Urinary bladder (tissue), 4 donors: ENCODE measurements around the gene RPA3. TPM values are rescaled to one million over a fixed set of nuclear protein-coding genes. Genes with fewer than 3 reads are reported as not detected.
"Not testable (repeated sequence)": the region's sequence is repeated elsewhere in the genome, so short reads cannot be mapped to it uniquely, and the experiment has no call there.

Experiments
- DNase-seq: peaks from one replicate; pipeline ENCODE4 v3.0.0-alpha.2; 2015; ENCODE audit errors: extremely low spot score
- H3K27ac ChIP-seq: one replicate; pipeline ENCODE4 v1.5.1; 2013; ENCODE audit warnings: low read depth, mild to moderate bottlenecking, moderate library complexity
- H3K36me3 ChIP-seq: one replicate; pipeline ENCODE4 v1.6.1; 2013; ENCODE audit warnings: mild to moderate bottlenecking, moderate library complexity; ENCODE audit not compliant: insufficient read depth
- H3K4me1 ChIP-seq: one replicate; pipeline ENCODE4 v1.6.1; 2013; ENCODE audit warnings: mild to moderate bottlenecking, moderate library complexity; ENCODE audit not compliant: insufficient read depth
- H3K4me3 ChIP-seq: one replicate; pipeline ENCODE4 v1.5.1; 2013; ENCODE audit warnings: low read depth, low read length
- WGBS: extraction: QIAGEN DNeasy Blood & Tissue Kit; methylation state at CpG from one replicate; pipeline ENCODE4 v1.1.7; 2013; 5-methylcytosine and 5-hydroxymethylcytosine counted together
- polyA plus RNA-seq: library from polyadenylated mRNA; stranded (reverse); fragments of 200-250 nt; gene quantifications from one replicate; pipeline ENCODE4 v1.2.3, GENCODE V29; 2013
- total RNA-seq: library from RNA; depleted of rRNA; stranded (reverse); fragments of >200 nt; gene quantifications from one replicate; pipeline ENCODE4 v1.2.3, GENCODE V29; 2014
- donor health status: healthy with polysubstance abuse.
- donor health status: healthy.

The RPA3 gene
- total and polyA plus RNA-seq, 2 donors: 18.3 to 21.6 TPM

DNA sequence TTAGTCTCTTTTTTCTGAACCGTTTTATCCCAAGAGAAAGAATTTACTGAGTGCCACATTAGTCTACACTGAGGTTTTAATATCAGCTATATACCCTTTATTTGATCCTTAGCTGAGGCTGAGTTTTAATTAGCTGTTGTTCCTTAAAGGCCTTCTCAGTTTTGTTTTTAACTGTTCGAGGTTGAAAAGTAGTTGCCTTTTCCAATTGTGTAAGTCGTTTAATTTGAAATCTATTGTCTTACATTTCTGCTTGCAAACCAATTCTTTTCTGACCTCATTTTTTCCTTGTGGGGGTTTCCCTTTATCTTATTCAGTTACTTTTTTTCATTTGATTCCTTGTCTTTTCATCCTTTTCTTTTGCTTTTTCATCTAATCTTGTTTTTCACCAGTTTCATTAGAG is 47.0 kb downstream of the RPA3 start:
- 71% methylated on average over 3 of the region's 3 CpGs for WGBS
- H3K4me1 ChIP-seq: no peaks in the 10 kb centered on the region
- no peak overlapping the region for H3K27ac ChIP-seq
- DNase-seq: no peak
- no peaks in the 10 kb centered on the region for H3K36me3 ChIP-seq
- H3K4me3 ChIP-seq: no peak overlapping the region

DNA sequence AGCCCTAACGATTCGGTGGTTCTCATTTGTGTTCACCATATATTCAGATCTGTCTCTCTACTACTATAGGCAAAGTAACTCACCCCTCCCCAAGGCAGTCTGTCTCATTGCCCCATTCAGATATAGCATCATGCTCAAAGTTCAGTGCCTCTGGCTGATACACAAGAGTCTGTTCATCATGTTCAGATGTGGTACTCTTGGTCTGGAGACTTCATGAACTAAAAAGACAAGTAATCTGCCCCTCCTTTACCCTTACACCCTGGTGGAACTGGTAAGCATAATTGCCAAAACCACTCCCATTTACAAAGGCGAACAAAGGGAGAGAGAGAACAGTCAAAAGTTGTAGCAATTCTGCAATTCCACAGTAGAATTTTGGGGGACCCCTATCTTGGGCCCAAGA is 47.9 kb downstream of the RPA3 start:
- 88% methylated on average over 3 of the region's 3 CpGs for WGBS
- H3K4me1 ChIP-seq: no peaks in the 10 kb centered on the region
- no peak overlapping the region for H3K4me3 ChIP-seq
- H3K36me3 ChIP-seq: no peaks in the 10 kb centered on the region
- DNase-seq: no peak
- H3K27ac ChIP-seq: no peak overlapping the region

DNA sequence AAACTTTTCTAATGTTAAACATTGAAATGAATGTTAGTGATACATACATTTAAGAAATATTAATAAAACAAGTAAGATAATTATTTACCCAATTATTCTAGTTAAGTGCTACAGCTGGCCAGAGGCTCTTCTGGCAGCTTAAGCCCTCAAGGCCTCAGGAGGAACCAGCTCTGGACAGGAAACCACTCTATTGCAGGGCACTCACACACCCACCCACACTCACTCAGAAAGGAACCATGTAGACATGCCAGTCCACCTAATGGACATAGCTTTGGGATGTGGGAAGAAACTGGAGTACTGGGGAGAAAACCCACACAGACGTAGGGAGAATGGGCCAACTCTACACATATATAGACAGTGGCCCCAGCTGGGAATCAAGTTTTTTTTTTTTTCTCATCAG is 49.7 kb downstream of the RPA3 start:
- 98% methylated on average over 1 of the region's 1 CpG for WGBS
- Histone ChIP-seq H3K4me3 (no peak overlapping the region), H3K27ac (no peak overlapping the region), H3K36me3 (no peaks in the 10 kb centered on the region), H3K4me1 (no peaks in the 10 kb centered on the region)
- DNase-seq: no peak

DNA sequence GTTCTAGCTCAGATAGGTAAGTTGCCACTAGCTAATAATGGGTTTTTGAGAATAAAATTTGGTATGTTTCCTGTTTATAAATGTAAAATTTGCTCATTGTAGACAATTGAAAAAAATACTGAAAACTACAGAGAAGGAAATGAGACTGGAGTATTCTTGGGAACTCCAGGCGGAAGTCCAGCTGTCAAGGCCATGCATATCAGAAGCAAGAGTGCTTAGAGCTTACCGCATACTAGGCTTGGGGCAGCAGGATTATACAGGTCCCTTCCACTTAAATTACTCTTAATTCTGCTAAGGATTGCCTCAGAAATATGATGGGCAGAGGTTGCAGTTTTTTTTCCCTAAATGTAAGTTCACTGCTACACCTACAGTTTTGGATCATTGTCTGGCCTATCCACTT is 51.2 kb downstream of the RPA3 start:
- H3K4me3 ChIP-seq: no peak overlapping the region
- no peaks in the 10 kb centered on the region for H3K4me1 ChIP-seq
- DNase-seq: no peak
- H3K36me3 ChIP-seq: no peaks in the 10 kb centered on the region
- WGBS: 89% methylated on average over 2 of the region's 2 CpGs
- H3K27ac ChIP-seq: no peak overlapping the region

DNA sequence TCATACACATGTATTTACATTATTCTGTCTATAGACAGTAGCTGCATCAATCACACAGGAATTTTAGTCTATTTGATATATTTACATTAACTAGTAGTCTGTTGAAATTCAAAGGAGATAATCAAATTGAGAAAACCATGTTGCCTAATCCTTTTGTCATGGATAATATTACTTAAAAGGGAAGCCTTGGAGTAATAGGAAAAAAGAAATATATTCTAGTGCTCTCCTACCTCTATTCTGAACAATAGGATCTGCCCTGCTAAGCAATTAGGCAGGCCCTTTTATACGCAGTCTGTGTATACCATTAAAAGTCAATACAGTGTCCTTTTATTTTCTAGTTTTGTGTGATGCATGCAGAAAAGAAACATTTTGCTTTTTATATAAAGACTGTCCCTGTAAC is 53.4 kb downstream of the RPA3 start:
- no peaks in the 10 kb centered on the region for H3K36me3 ChIP-seq
- no peak overlapping the region for H3K4me3 ChIP-seq
- DNase-seq: no peak
- WGBS: 89% methylated on average over 1 of the region's 1 CpG
- no peak overlapping the region for H3K27ac ChIP-seq
- no peaks in the 10 kb centered on the region for H3K4me1 ChIP-seq

DNA sequence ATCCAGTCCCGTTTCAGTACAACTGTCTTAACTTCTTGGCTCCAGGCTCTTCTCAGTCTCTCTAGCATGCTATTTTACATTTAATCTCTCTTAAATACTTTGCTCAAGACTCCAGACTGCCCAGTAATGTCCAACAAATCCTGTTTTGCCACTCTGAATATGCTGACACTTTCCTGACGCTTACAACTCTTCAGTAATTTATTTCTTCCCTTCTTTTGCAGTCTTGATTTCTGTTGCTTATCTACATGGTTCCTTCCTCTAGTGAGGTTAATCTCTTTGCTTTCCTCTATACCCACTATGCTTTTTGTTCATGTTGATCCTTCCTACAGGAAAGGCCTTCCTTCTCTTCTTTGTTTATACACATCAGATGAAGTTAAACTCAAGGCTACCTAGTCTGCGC is 54.1 kb downstream of the RPA3 start:
- 63% methylated on average over 3 of the region's 3 CpGs for WGBS
- Histone ChIP-seq H3K4me3 (no peak overlapping the region), H3K27ac (no peak overlapping the region), H3K4me1 (no peaks in the 10 kb centered on the region), H3K36me3 (no peaks in the 10 kb centered on the region)
- no peak for DNase-seq

DNA sequence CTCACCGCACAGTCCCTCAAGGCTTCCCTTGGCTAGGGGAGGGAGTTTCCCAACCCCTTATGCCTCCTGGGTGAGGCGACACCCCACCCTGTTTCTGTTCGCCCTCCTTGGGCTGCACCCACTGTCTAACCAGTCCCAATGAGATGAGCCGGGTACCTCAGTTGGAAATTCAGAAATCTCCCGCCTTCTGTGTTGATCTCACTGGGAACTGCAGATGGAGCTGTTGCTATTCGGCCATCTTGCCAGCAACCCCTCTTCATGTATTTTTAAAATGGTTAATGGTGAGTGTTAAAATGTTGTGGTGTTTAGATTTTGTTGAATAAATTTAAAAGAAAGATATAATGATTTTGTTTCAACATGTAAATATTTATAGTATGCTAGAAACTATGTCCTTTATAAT is 55.9 kb downstream of the RPA3 start:
- Histone ChIP-seq H3K4me1 (no peaks in the 10 kb centered on the region), H3K27ac (no peak overlapping the region)
- whole genome bisulfite sequencing: 86% methylated on average over 6 of the region's 6 CpGs

DNA sequence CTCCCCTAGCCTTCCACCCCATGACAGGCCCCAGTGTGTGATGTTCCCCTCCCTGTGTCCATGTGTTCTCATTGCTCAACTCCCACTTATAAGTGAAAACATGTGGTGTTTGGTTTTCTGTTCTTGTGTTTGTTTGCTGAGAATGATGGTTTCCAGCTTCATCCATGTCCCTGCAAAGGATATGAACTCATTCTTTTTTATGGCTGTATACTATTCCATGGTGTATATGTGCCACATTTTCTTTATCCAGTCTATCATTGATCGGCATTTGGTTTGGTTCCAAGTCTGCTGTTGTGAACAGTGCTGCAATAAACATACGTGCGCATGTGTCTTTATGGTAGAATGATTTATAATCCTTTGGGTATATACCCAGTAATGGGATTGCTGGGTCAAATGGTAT is 61.9 kb downstream of the RPA3 start:
- DNase-seq, H3K4me3 ChIP-seq, H3K27ac ChIP-seq, H3K36me3 ChIP-seq, H3K4me1 ChIP-seq: not testable (repeated sequence)
- 98% methylated on average over 3 of the region's 3 CpGs for WGBS

More for the DNA sequence above, 55.9 kb downstream of the RPA3 start:
- DNase-seq: no peak
- Histone ChIP-seq H3K4me3 (no peak overlapping the region), H3K36me3 (no peaks in the 10 kb centered on the region)

DNA sequence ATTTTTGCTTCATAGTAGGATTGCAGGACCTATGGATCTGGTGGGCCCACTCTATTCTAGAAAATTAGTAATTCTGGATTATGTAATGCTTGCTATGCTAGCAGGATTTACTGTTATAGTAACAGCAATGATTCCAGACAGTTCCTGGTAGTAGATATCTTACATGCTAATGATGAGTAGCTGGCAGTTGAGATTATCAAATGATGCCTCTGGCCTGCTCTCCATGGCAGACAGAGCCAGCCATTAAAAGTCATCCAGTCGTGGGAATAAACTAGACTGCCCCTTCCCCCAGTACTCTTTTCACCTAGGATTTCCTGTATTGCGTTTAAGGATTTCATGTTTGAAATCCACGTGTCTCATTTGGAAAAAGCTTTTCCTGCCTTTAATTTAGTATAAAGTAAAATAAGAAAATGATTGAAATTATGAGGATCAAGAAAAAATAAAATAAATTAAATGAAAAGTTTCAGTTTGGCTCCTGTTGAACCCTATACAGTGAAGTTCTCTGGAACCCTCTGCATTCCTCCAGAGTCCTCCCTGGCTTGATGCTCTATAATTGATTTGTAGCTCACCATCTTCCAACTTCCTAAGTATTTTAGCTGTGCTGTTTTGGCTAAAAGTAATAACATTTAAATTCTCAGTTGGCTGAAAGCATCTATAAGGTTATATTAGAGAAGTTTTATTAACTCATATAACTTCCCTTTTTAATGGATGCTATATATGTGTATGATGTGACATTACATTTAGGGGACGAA is 63.3 kb downstream of the RPA3 start:
- no peak for DNase-seq
- WGBS: 58% methylated on average over 4 of the region's 4 CpGs

DNA sequence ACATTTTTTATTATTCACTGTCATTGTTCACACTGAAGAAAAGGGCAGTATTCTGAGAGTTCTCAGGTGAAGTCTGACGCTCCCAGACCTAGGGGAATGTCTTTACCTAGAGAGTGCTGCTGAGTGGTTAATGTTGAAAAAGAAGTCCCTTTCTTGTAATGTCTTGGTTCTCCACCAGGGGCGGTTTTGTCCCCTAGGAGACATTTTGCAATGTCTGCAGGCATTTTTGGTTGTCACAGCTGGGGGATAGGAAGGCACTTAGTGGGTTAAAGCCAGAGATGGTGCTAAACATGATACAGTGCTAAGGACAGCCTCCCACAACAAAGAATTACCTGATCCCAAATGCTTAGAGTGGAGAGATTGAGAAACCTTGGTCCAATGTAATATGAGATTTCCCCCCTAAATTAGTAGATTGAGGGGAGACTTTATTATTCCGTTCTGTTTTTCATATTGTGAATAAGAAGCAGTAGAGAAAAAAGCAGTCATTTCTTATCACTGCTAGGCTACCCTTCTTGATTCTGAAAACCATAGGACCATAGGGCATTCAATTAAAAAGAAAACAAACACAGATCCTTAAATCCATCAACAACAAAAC is 64.7 kb downstream of the RPA3 start:
- Histone ChIP-seq H3K36me3 (no peaks in the 10 kb centered on the region), H3K4me3 (no peak overlapping the region), H3K27ac (no peak overlapping the region), H3K4me1 (no peaks in the 10 kb centered on the region)
- WGBS: 63% methylated on average over 3 of the region's 3 CpGs
- no peak for DNase-seq

More for the DNA sequence above, 63.3 kb downstream of the RPA3 start:
- Histone ChIP-seq H3K36me3 (no peaks in the 10 kb centered on the region), H3K4me1 (no peaks in the 10 kb centered on the region), H3K27ac (no peak overlapping the region), H3K4me3 (no peak overlapping the region)

DNA sequence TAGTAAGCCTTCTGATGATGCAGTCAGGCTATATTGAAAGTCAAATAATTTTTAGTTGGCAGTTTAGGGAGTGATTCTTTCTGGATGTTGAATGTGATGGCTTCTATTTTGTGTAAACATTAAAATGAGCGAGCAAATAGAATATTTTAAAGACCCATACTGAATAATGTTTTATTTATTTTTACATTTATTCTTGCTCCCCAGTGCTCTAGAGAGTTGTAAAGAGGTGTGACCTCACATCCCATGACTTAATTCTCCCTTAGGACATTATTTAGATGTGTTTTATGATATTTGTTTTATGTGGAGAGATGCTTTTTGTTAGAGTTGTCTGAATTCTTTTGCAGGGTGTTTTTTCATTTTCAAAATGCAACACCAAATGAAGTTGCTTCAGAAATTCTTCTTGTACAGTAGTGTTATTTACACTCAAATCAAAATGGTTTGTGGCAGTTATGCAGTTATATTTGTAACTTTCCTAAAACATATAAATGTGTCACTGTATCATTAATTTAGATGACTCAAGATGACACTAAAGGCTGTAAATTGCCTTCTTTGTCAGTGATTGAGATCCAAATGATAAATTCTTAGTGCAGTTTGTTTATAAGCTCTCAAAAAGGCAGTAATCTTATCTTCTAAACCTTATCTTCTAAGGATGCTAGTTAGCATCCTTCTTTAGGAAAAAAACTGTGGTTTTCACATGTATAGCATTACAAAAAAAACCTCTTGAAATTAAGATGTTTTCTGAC is 65.4 kb downstream of the RPA3 start:
- Histone ChIP-seq H3K36me3 (no peaks in the 10 kb centered on the region), H3K4me3 (no peak overlapping the region), H3K27ac (no peak overlapping the region), H3K4me1 (no peaks in the 10 kb centered on the region)
- 62% methylated on average over 1 of the region's 1 CpG for WGBS
- DNase-seq: no peak

DNA sequence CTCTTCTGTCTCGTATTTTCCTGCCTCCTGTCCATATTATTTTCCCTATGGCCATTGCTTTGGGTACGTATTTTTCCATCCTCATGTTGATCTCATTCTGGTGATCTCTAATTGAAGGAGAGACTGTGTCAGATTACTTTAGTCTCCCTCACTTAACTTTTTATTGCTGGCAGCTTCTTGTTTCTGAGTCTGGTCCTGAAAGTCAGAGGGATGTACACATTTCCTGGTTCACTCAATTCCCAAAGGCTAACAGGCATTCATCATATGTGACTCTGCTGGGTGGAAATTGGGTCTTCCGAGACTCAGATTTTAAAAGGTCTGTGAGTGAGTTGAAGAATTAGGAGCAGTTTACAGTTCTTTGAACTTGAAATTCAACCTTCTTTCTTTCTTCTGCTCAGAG is 66.9 kb downstream of the RPA3 start:
- 78% methylated on average over 3 of the region's 3 CpGs for WGBS
- H3K27ac ChIP-seq: no peak overlapping the region

DNA sequence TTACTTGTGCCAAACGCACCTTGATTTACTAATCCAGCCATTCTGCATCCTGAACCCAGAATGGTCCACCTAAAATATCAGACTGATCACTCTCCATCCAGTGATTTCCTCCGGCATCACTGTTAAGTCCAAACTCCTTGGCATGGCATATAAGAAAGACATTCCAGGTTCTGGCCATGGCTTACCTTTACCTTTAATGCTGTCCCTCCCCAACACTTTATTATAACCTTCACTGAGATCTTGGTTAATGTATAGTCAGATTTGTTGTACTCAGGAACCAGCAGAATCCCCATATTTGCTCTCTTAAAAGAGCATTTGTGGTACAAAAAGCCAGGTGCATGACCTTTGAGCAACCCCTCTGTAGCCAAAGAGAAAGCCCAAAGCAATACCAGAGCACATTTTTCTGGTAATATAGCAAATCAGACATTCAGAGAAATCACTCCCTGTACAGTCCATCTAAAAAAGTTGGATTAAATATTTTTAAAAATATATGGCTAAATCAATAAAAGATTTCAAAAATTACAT is 67.7 kb downstream of the RPA3 start:
- H3K36me3 ChIP-seq: no peaks in the 10 kb centered on the region
- no peak overlapping the region for H3K27ac ChIP-seq
- DNase-seq: no peak
- WGBS: 95% methylated on average over 2 of the region's 2 CpGs
- no peak overlapping the region for H3K4me3 ChIP-seq
- H3K4me1 ChIP-seq: no peaks in the 10 kb centered on the region

More for the DNA sequence above, 66.9 kb downstream of the RPA3 start:
- DNase-seq: no peak
- H3K36me3 ChIP-seq: no peaks in the 10 kb centered on the region
- H3K4me1 ChIP-seq: no peaks in the 10 kb centered on the region
- H3K4me3 ChIP-seq: no peak overlapping the region
